Measurements from ENCODE around the gene REST.

The REST gene

DNA sequence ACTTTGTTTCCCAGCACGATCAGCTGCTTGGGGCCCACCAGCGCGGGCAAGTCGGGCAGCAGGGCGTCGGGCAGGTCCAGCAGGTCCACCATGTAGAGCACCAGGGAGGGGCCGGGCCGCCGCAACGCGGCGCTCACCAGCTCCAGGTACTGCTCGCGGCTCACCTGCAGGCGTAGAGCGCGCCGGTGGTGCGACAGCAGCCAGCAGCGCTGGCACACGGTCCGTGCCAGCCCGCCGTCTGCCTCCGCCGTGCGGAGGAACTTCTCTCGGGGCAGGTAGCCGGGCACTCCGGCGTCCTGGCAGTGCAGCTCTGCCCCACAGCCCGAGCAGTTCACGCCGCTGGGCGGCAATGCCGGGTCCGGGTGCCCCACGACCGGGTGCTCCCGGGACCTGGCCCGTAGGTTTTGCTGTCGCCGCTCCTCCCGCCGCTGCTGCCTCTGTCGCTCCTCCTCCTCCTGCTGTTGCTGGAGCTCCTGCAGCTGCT is 69.2 kb downstream of the REST start:
- FAIRE-seq: no peak
- no peak for DNase-seq (ENCODE audit: low spot score)

DNA sequence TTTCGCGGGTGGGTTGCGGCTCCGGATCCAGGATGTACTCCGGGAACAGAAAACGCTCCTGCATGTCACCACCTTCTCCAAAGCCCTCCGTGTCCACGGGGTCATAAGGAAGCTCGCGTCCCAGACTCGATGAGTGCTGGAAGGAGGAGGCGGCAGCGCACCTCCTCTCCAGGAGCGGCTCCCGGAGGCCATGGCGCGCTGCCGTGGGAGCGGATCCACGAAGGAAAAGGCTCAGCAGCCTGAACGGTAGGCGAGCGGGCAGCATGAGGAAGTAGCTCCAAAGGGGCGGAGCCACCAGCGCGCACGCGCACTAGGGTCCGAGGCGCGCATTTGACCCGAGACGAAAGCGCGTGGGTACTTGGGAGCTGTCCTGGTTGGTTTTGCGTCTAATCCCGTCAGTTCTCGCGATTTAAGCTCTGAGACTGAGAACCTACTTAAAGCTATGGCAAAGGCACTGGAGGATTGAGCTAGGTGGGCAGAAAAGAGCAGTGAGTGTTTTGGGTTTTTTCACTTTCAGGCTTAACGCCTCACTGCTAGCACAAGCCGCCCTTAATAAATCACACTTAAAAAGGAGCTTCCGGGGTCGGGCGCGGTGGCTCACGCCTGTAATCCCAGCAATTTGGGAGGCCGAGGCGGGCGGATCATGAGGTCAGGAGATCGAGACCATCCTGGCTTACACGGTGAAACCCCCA is 69.8 kb downstream of the REST start, which contains the start of gene NOA1:
Gene NOA1 (minus strand): TSS at position 286 of the 692 bp plus-strand sequence. CDS start 21 bp downstream, at position 265.
- DNase-seq (ENCODE audit: low spot score) (peak; percentile 98), FAIRE-seq (peak; percentile 88)

DNA sequence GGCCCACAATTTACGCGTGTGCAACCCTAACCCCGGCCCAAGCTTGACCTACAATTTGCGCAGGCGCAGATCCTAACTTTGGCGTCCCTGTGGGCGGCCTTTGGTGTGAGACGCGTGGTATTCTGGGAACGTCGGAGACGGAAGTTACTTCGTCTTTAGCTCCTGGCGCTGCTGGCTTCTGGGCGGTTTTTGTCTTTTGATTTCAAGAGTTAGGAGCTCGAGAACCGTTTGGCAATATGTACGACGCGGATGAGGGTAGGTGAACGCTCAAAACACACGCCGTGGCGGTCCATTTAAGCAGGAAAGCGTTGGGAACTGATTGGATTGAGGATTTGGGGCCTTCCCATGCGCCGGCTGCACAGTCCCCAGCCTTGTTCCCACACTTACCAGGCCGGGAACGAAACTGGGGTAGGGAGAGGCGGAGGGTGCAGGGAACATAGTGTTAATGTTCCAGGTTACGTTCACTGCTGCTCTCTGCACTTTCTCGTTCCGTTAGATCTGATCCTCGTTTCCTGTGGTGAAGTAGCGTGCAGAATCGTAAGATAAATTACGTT is 71.1 kb downstream of the REST start, which contains the start of gene POLR2B:
Gene POLR2B (plus strand): TSS at position 147 of the 554 bp plus-strand sequence. CDS start 90 bp downstream, at position 237.
- FAIRE-seq: peak; percentile 84

DNA sequence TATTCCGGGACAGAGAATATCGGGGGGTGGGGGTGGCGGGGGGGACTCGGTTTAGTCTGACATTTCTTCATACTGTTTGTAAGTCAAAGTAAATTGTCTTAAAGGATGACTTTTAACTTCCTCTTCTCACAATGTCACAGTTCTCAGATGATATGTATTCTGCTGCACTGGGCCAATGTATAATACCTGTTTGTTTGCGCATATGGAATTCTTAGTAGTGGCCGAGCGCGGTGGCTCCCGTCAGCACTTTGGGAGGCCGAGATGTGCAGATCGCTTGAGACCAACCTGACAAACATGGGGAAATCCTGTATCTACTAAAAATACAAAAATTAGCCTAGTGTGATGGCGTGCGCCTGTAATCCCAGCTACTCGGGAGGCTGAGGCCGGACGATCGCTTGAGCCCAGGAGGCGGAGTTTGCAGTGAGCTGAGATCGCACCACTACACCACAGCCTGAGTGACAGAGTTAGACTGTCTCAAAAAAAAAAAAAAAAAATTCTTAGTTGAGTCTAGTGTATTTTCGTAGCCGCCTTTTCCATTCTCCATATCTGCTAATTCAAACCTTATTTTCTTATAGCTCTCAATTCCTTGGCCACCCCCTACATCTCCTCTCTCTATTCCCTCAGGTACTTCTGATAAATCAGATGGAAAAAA is 71.8 kb downstream of the REST start:
- DNase-seq (ENCODE audit: low spot score) (peak; percentile 19), FAIRE-seq (no peak)

More for the DNA sequence above, 71.1 kb downstream of the REST start, which contains the start of gene POLR2B:
- DNase-seq (ENCODE audit: low spot score): peak; percentile 92

DNA sequence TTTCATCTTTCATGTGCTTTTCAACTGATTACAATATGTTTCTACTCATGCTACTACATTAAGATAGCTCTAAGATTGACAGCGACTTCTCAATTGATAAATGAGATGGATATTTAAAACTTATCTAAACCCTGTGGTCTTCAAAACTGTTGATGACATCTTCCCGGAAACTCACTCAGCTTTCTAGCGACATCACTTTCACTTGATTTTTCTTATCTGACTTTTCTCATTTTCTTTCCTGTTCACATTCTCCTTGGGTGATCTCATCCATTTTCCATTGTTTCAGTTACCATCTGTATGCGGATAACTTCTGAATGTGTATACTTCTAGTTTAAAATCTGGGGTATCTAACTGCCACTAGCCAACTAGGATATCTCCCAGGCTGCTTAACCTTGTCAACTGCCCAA is 74.1 kb downstream of the REST start:
- DNase-seq (ENCODE audit: low spot score) (peak; percentile 66), FAIRE-seq (no peak)

DNA sequence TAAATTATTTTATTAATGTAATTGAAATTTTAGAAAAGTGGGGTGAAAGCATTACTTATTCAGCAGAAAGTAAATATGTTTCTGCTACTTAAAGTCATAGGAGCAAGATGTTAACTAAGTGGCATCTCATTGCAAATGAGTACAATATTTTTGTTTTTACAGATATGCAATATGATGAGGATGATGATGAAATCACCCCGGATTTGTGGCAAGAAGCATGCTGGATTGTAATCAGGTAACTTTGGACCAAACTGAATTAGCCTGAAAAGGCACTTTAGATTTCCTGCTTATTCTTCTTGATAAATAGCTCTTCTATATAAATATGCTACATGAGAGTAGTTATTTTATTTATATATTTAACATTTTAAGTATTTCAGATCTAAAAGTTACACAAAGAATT is 78.5 kb downstream of the REST start:
- FAIRE-seq: no peak

DNA sequence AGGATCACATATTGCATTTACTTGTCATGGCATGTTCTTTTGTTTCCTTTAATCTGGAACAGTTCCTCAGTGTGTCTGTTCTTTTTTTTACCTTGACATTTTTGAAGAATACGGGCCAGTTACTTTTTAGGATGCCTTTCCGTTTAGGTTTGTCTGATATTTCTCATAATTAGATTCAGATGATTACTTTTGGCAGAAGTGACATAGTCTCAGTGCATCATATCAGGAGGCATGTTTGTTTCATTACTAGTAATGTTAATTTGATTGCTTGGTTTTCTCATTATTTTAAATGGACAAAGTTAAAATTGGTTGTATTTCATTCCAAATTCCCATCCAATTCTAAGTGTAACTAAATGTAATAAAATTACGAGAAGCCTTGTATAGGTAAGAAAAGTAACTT is 79.3 kb downstream of the REST start:
- no peak for DNase-seq (ENCODE audit: low spot score)
- no peak for FAIRE-seq

More for the DNA sequence above, 78.5 kb downstream of the REST start:
- DNase-seq (ENCODE audit: low spot score): no peak

DNA sequence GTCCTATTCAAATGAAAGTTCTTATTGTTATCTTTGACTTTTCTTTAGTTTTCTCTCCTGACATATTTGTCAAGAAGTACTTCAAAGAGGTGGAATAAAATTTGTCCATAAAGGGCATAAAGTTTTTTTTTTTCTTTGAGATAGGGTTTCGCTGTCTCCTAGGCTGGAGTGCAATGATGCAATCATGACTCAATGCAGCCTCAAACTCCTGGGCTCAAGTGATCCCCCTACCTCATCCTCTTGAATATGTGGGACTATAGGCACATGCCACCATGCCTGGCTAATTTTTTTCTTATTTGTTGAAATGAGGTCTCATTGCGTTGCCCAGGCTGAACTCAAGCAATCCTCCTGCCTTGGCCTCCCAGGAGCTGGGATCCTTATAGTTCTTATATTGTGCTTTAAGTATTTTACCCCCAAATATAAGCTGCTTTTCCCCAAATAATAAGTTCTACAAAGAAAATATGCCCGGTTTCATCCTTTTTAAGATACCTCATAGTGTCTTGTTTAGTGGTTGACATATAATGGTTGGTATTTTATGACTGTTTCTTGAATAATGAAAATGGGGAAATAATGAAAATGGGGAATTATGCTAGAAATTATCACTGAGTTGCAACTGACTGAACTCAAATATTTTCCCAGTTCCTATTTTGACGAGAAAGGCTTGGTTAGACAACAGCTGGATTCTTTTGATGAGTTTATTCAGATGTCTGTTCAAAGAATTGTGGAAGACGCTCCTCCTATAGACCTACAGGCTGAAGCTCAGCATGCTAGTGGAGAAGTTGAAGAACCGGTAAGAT is 82.6 kb downstream of the REST start:
- FAIRE-seq: no peak
- DNase-seq (ENCODE audit: low spot score): no peak

DNA sequence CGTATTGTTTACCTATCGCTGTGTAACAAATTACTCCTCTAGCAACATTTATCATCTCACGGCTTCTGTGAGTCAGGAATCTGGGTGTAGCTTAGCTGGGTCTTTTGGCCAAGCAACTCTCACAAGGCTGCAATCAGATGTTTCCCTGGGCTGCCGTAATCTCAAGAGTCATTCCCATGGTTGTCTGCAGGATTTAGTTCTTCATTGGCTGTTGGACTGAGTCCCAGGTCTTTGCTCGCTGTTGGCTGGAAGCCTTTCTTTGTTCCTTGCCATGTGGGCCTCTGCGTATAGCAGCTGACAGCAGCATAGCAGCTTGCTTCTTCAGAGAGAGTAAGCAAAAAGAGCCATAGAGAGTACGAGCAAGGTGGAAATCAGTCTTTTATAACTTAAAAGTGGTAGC is 87.8 kb downstream of the REST start:
- FAIRE-seq (no peak), DNase-seq (ENCODE audit: low spot score) (no peak)

DNA sequence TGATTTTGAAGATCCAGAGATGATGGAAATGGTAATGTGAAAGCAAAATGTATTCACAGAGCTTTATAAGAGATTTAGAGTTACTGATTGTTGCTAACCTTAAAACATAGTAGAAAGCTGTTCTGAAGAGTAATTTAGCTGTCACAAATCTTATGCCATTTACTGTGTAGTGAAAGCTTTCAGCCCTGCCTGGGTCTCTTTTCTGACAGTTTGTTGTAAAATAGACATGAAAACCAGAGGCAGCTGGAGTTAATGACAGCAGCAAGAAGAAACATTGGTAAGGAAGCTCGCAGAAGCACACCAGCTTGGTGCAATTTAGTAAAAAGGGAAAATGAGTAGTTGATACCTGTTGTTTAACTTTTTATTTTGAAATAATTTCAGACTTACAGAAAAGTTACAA is 92.1 kb downstream of the REST start:
- FAIRE-seq (no peak), DNase-seq (ENCODE audit: low spot score) (no peak)

DNA sequence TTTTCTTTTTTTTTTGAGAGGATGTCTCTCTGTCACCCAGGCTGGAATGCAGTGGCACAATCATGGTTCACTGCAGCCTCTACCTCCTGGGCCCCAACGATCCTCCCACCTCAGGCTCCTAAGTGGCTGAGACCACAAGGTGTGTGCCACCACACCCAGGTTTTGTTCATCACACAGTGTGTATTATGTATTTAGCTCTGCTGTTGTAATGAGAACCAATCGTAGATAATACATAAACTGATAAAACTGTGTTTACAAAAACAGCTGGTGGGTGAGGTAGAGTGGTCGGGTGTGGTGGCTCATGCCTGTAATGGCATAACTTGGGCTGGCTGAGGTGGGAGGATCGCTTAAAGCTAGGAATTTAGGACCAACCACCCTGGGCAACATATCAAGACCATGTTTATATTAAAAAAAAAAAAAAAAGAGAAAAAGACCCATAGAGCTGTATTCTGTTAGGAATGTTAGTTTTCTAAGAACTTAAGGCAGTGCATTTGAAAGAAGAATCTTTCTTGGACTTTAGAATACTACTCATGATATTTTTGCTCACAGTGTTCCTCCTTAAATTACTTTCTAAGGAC is 105.9 kb downstream of the REST start:
- DNase-seq (ENCODE audit: low spot score) (no peak), FAIRE-seq (no peak)
